Gastroesophageal sphincter (tissue), 3 donors: Measurements from ENCODE around the gene MACIR.

Source experiments
- CTCF ChIP-seq, 4 experiments: fragments of 200-600 bp in 2 of 4; fragments of 450-650 bp in 2 of 4; sonication (generic) in 1 of 4; IDR thresholded peaks; one replicate each; pipeline ENCODE4 v1.5.1; 2017 to 2019; ENCODE audit warnings: antibody characterized with exemption in 4 of 4, mild to moderate bottlenecking in 2 of 4, moderate library complexity in 2 of 4
- EP300 ChIP-seq: sonication (generic); formaldehyde crosslinking; IDR thresholded peaks from one replicate; pipeline ENCODE4 v1.6.1; 2017; ENCODE audit warnings: antibody characterized with exemption, mild to moderate bottlenecking
- POLR2A ChIP-seq, 2 donors: fragments of 450-650 bp; IDR thresholded peaks; one replicate each; pipeline ENCODE4 v1.6.1; 2017; ENCODE audit warnings: antibody characterized with exemption in 2 of 2, mild to moderate bottlenecking in 2 of 2, moderate library complexity in 1 of 2
- POLR2AphosphoS5 ChIP-seq: sonication (generic); formaldehyde crosslinking; IDR thresholded peaks from one replicate; pipeline ENCODE4 v1.6.1; 2017; ENCODE audit warnings: antibody characterized with exemption

DNA sequence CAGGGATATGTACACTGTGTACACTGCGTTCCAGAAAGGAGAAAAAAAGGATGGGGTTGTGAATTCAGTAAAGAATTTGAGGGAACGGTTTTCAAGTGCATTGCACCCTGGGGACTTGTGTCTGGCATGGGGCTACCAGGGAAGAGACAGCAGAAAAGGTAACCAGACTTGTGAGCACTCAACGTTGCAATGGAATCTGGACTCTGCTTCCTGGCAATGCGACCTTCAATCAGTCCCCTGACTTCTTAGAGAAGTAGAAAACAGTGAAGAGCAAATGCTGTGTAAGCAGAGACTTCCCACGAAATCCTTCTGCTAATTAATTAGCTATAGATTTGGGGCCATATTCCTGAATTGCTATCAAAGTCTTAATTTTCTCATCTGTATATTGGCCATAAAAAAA is 36.3 kb downstream of the MACIR start:
- TF ChIP-seq POLR2A (IDR thresholded peaks at IDR 0.05) (no peak), EP300 (no peak), CTCF (IDR thresholded peaks at IDR 0.05) (no peak), POLR2AphosphoS5 (no peak)
